ENCODE results near the gene KPNA1. TPM values are rescaled to one million over a fixed set of nuclear protein-coding genes. Genes with fewer than 3 reads are reported as not detected.
A peak's percentile ranks its signal among the peaks of the same experiment; 100 is the strongest.
"Not testable (repeated sequence)": the region's sequence is repeated elsewhere in the genome, so short reads cannot be mapped to it uniquely, and the experiment has no call there.

KPNA1 gene
- total and polyA plus RNA-seq, 7 experiments from 2014 or later, result 39.8 to 70.2 (median 53.1) TPM

DNA sequence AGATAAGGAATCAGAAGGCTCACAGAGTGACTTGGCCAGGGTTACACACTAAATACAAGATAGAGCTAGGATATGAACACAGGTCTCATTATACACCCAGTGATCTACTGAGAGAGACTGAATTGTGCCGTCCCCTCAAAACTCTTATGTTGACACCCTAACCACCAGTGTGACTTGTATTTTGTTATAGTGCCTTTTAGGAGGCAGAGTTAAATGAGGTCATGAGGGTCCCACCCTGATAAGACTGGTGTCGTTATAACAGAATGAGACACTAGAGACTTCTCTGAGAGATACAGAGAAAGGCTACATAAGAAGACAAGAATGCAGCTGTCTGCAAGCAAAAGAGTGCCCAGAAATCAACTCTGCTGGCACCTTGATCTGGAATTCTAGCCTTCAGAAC, 12.6 kb downstream of the KPNA1 start:
- H3K4me3 Mint-ChIP-seq, result no peak overlapping the region
- peaks cover 0 to 7% (median 0%) of the 10 kb centered on the region in 11 donors for H3K9me3 Mint-ChIP-seq
- peak overlapping the region in 1 of 9 donors; percentile 41 for H3K27ac Mint-ChIP-seq
- Histone ChIP-seq H3K27me3 (ENCODE audit: control insufficient read depth in 2 of 2, insufficient read depth in 2 of 2, low read length in 2 of 2) (no peaks in the 10 kb centered on the region), H3K4me1 (ENCODE audit: control insufficient read depth in 2 of 2, insufficient read depth in 2 of 2, low read length in 2 of 2) (peaks cover 8 to 20% of the 10 kb centered on the region in 2 donors), H3K36me3 (ENCODE audit: control insufficient read depth in 2 of 3, insufficient read depth in 3 of 3, low read length in 3 of 3) (peaks cover 0 to 3% (median 0%) of the 10 kb centered on the region in 3 experiments), H3K4me3 (ENCODE audit: low read length) (no peak overlapping the region), H3K9me3 (ENCODE audit: control insufficient read depth in 2 of 3, low read length in 3 of 3) (no peaks in the 10 kb centered on the region), H3K27ac (ENCODE audit: low read depth, low read length) (no peak overlapping the region)
- CTCF ChIA-PET, result no interaction called here
- no peak for DNase-seq
- no peak for ATAC-seq
- POLR2A ChIA-PET, result interaction anchor here (0.5 kb wide), 1 partner anchor 8 kb away, joined by 3 read pairs; no protein-coding TSS in a partner anchor
- H3K4me1 Mint-ChIP-seq, result peaks cover 40 to 94% (median 85%) of the 10 kb centered on the region in 7 donors
- peaks cover 0 to 23% (median 19%) of the 10 kb centered on the region in 5 donors for H3K36me3 Mint-ChIP-seq
- intact Hi-C loops (cut with micrococcal nuclease), result loop anchor here in 1 of 2 donors (2.0 kb wide), 1 partner anchor 13 kb away; no protein-coding TSS in a partner anchor
- H3K27me3 Mint-ChIP-seq, result no peaks in the 10 kb centered on the region

DNA sequence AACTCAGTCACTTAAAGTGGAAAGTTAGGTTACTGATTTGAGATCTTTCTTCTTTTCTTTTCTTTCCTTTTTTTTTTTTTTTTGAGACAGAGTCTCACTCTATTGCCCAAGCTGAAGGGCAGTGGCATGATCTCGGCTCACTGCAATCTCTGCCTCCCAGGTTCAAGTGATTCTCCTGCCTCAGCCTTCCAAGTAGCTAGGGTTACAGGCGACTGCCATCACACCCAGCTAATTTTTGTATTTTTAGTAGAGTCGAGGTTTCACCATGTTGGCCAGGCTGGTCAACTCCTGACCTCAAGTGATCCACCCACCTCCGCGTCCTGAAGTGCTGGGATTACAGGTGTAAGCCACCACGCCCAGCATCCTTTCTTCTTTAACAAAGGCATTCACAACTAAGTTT, 13.8 kb downstream of the KPNA1 start:
- H3K9me3 Mint-ChIP-seq; H3K36me3 ChIP-seq (ENCODE audit: control insufficient read depth in 2 of 3, insufficient read depth in 3 of 3, low read length in 3 of 3); H3K27me3 Mint-ChIP-seq; H3K4me3 Mint-ChIP-seq; H3K27me3 ChIP-seq (ENCODE audit: control insufficient read depth in 2 of 2, insufficient read depth in 2 of 2, low read length in 2 of 2); H3K27ac ChIP-seq (ENCODE audit: low read depth, low read length); DNase-seq; H3K4me3 ChIP-seq (ENCODE audit: low read length); intact Hi-C loops (cut with micrococcal nuclease); CTCF ChIA-PET; H3K9me3 ChIP-seq (ENCODE audit: control insufficient read depth in 2 of 3, low read length in 3 of 3); ATAC-seq: not testable (repeated sequence)
- POLR2A ChIA-PET, result interaction anchor here (0.6 to 0.8 kb wide), 3 partner anchors 9 to 94 kb away, joined by 3 to 5 read pairs (median 5); no protein-coding TSS in a partner anchor
- Mint-ChIP-seq H3K4me1 (peaks cover 37 to 91% (median 77%) of the 10 kb centered on the region in 7 donors), H3K36me3 (peaks cover 4 to 25% (median 19%) of the 10 kb centered on the region in 5 donors), H3K27ac (peak overlapping the region in 2 of 9 donors; percentile 36 to 59)
- H3K4me1 ChIP-seq (ENCODE audit: control insufficient read depth in 2 of 2, insufficient read depth in 2 of 2, low read length in 2 of 2), result peaks cover 8 to 22% of the 10 kb centered on the region in 2 donors

DNA sequence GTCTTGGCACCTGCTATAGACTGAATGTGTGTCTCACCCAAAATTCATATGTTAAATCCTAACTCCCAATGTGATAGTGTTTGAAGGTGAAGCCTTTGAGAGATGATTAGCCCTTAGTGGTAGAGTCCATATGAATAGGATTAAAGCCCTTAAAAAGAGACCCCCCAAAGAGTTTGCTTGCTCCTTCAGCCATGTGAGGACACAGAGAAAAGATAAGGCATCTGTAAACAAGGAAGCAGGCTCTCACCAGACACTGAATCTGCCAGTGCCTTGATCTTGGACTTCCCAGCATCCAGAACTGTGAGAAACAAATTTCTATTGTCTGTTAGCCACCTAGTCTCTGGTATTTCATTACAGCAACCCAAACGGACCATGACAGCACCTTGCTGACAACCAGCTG, 16.6 kb downstream of the KPNA1 start:
- DNase-seq, result no peak
- Histone ChIP-seq H3K27me3 (ENCODE audit: control insufficient read depth in 2 of 2, insufficient read depth in 2 of 2, low read length in 2 of 2) (no peaks in the 10 kb centered on the region), H3K4me1 (ENCODE audit: control insufficient read depth in 2 of 2, insufficient read depth in 2 of 2, low read length in 2 of 2) (peaks cover 8 to 22% of the 10 kb centered on the region in 2 donors), H3K36me3 (ENCODE audit: control insufficient read depth in 2 of 3, insufficient read depth in 3 of 3, low read length in 3 of 3) (peaks cover 0 to 5% (median 4%) of the 10 kb centered on the region in 3 experiments), H3K4me3 (ENCODE audit: low read length) (no peak overlapping the region), H3K9me3 (ENCODE audit: control insufficient read depth in 2 of 3, low read length in 3 of 3) (no peaks in the 10 kb centered on the region), H3K27ac (ENCODE audit: low read depth, low read length) (no peak overlapping the region)
- CTCF ChIA-PET, result no interaction called here
- ATAC-seq, result no peak
- H3K4me1 Mint-ChIP-seq, result peaks cover 27 to 74% (median 56%) of the 10 kb centered on the region in 7 donors
- POLR2A ChIA-PET, result no interaction called here
- H3K4me3 Mint-ChIP-seq, result no peak overlapping the region
- H3K27ac Mint-ChIP-seq, result peak overlapping the region in 4 of 9 donors; percentile 13 to 51 (median 27)
- H3K36me3 Mint-ChIP-seq, result peaks cover 4 to 23% (median 18%) of the 10 kb centered on the region in 5 donors
- no peaks in the 10 kb centered on the region for H3K9me3 Mint-ChIP-seq
- intact Hi-C loops (cut with micrococcal nuclease), result no loop called here
- H3K27me3 Mint-ChIP-seq, result no peaks in the 10 kb centered on the region

DNA sequence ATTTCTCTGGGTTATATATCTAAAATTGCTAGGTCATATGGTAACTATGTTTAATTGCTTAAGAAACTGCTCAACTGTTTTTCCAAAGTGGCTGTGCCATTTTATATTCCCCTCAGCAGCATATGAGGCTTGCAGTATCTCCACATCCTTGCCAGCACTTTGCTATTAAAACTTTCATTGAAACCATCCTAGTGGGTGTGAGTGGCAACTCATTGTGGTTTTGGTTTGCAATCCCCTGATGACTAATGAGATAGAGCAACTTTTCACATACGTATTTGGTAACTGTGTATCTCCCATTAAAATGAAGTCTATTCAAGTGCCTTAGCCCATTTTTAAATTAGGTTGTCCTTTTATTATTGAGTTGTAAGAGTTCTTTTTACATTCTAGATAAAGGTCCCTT, 17.3 kb downstream of the KPNA1 start:
- ChIA-PET CTCF (no interaction called here), POLR2A (no interaction called here)
- no peak overlapping the region for H3K4me3 ChIP-seq (ENCODE audit: low read length)
- no peaks in the 10 kb centered on the region for H3K9me3 ChIP-seq (ENCODE audit: control insufficient read depth in 2 of 3, low read length in 3 of 3)
- peaks cover 4 to 29% (median 25%) of the 10 kb centered on the region in 5 donors for H3K36me3 Mint-ChIP-seq
- ATAC-seq, result peak; percentile 90
- peaks cover 22 to 69% (median 49%) of the 10 kb centered on the region in 7 donors for H3K4me1 Mint-ChIP-seq
- H3K27ac Mint-ChIP-seq, result peak overlapping the region in 1 of 9 donors; percentile 13
- H3K4me1 ChIP-seq (ENCODE audit: control insufficient read depth in 2 of 2, insufficient read depth in 2 of 2, low read length in 2 of 2), result peaks cover 8 to 22% of the 10 kb centered on the region in 2 donors
- peak in 1 of 9 donors; percentile 40 for DNase-seq
- H3K9me3 Mint-ChIP-seq, result no peaks in the 10 kb centered on the region
- H3K27me3 ChIP-seq (ENCODE audit: control insufficient read depth in 2 of 2, insufficient read depth in 2 of 2, low read length in 2 of 2), result no peaks in the 10 kb centered on the region
- intact Hi-C loops (cut with micrococcal nuclease), result loop anchor here (2.0 kb wide), 1 partner anchor 17 kb away; the partner anchor contains the start of gene KPNA1 (in 2 of the 2)
- H3K27ac ChIP-seq (ENCODE audit: low read depth, low read length), result no peak overlapping the region
- no peak overlapping the region for H3K4me3 Mint-ChIP-seq
- no peaks in the 10 kb centered on the region for H3K27me3 Mint-ChIP-seq
- H3K36me3 ChIP-seq (ENCODE audit: control insufficient read depth in 2 of 3, insufficient read depth in 3 of 3, low read length in 3 of 3), result peaks cover 0 to 10% (median 5%) of the 10 kb centered on the region in 3 experiments

DNA sequence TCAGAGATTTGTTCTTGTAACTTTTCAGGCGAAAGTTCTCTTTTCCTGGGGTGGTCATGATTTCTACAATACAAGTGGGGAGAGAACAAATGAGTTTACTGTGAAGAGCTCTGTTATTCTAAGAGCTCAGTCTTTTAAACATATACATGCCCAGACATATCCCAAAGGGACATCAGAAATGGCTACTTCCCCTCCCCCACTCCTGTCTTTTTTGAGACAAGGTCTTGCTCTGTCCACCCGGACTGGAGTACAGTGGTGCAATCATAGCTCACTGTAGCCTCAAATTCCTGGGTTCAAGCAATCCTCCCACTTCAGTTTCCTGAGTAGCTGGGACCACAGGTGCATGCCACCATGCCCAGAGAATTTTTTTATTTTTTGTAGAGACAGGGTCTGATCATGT, 18.2 kb downstream of the KPNA1 start:
- ChIA-PET POLR2A (no interaction called here), CTCF (interaction anchor here (1.0 kb wide), 1 partner anchor 696 kb away, joined by 3 read pairs; no protein-coding TSS in a partner anchor)
- H3K4me1 Mint-ChIP-seq, result peaks cover 19 to 60% (median 40%) of the 10 kb centered on the region in 7 donors
- H3K9me3 Mint-ChIP-seq, result no peaks in the 10 kb centered on the region
- intact Hi-C loops (cut with micrococcal nuclease), result loop anchor here (2.0 kb wide), 1 partner anchor 18 kb away; the partner anchor contains the start of gene KPNA1 (in 2 of the 2)
- no peak overlapping the region for H3K4me3 ChIP-seq (ENCODE audit: low read length)
- no peak overlapping the region for H3K4me3 Mint-ChIP-seq
- H3K27ac ChIP-seq (ENCODE audit: low read depth, low read length), result no peak overlapping the region
- peaks cover 4 to 34% (median 26%) of the 10 kb centered on the region in 5 donors for H3K36me3 Mint-ChIP-seq
- DNase-seq (no peak), ATAC-seq (no peak)
- no peaks in the 10 kb centered on the region for H3K27me3 Mint-ChIP-seq
- H3K27me3 ChIP-seq (ENCODE audit: control insufficient read depth in 2 of 2, insufficient read depth in 2 of 2, low read length in 2 of 2), result no peaks in the 10 kb centered on the region
- H3K36me3 ChIP-seq (ENCODE audit: control insufficient read depth in 2 of 3, insufficient read depth in 3 of 3, low read length in 3 of 3), result peaks cover under 1 to 10% (median 5%) of the 10 kb centered on the region in 3 experiments
- H3K27ac Mint-ChIP-seq, result peak overlapping the region in 5 of 9 donors; percentile 9 to 74 (median 46)
- no peaks in the 10 kb centered on the region for H3K9me3 ChIP-seq (ENCODE audit: control insufficient read depth in 2 of 3, low read length in 3 of 3)
- H3K4me1 ChIP-seq (ENCODE audit: control insufficient read depth in 2 of 2, insufficient read depth in 2 of 2, low read length in 2 of 2), result peaks cover 8 to 22% of the 10 kb centered on the region in 2 donors

DNA sequence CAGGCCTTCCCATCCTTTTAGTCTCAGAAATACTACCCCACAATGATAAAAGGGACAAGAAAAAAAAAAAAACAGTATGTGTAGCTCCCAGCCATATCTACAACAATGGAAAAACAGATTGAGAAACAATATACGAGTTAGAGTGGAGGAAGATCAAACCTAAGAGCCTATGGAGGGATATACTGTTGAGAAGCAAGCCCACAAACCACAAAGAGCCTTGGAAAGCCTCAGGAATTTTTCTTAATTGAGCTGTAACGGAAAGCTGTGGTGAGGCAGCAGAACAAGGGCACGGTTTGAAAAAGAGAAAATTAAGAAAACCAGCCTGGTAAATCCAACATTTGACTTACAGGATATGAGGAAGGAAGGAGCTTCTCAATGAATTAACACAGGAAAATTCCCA, 21.4 kb downstream of the KPNA1 start:
- H3K36me3 Mint-ChIP-seq, result peaks cover 4 to 44% (median 39%) of the 10 kb centered on the region in 5 donors
- no peaks in the 10 kb centered on the region for H3K27me3 ChIP-seq (ENCODE audit: control insufficient read depth in 2 of 2, insufficient read depth in 2 of 2, low read length in 2 of 2)
- peak overlapping the region in 1 of 9 donors; percentile 28 for H3K27ac Mint-ChIP-seq
- DNase-seq, result no peak
- ChIA-PET CTCF (no interaction called here), POLR2A (interaction anchor here (0.6 kb wide), 1 partner anchor 12 kb away, joined by 3 read pairs; no protein-coding TSS in a partner anchor)
- no peak overlapping the region for H3K4me3 ChIP-seq (ENCODE audit: low read length)
- peaks cover 14 to 55% (median 47%) of the 10 kb centered on the region in 7 donors for H3K4me1 Mint-ChIP-seq
- no peaks in the 10 kb centered on the region for H3K27me3 Mint-ChIP-seq
- H3K27ac ChIP-seq (ENCODE audit: low read depth, low read length), result no peak overlapping the region
- H3K9me3 Mint-ChIP-seq, result no peaks in the 10 kb centered on the region
- no peaks in the 10 kb centered on the region for H3K9me3 ChIP-seq (ENCODE audit: control insufficient read depth in 2 of 3, low read length in 3 of 3)
- intact Hi-C loops (cut with micrococcal nuclease), result no loop called here
- no peak for ATAC-seq
- no peak overlapping the region for H3K4me3 Mint-ChIP-seq
- H3K4me1 ChIP-seq (ENCODE audit: control insufficient read depth in 2 of 2, insufficient read depth in 2 of 2, low read length in 2 of 2), result peaks cover 5 to 13% of the 10 kb centered on the region in 2 donors
- H3K36me3 ChIP-seq (ENCODE audit: control insufficient read depth in 2 of 3, insufficient read depth in 3 of 3, low read length in 3 of 3), result peaks cover 3 to 10% (median 5%) of the 10 kb centered on the region in 3 experiments
